Choroid plexus epithelial cell (primary cell): ENCODE results near the gene INPP4B.
A peak's percentile ranks its signal among the peaks of the same experiment; 100 is the strongest.

Source experiments
- DNase-seq: peaks from one replicate; pipeline ENCODE4 v3.0.0-alpha.2; 2010; ENCODE audit warnings: low read depth
- H3K4me3 ChIP-seq: 2 replicates; pipeline ENCODE4 v1.5.1; 2011; ENCODE audit warnings: low read depth, mild to moderate bottlenecking, control low read depth, low read length, moderate library complexity
- CTCF ChIP-seq: conservative IDR thresholded peaks from 2 replicates; pipeline ENCODE4 v1.5.1; 2011; ENCODE audit warnings: low read depth, mild to moderate bottlenecking, control low read depth, inconsistent platforms, low read length, moderate library complexity

INPP4B gene

GRCh38 chr4:142248946-142249345, 597.2 kb downstream of the INPP4B start:
- DNase-seq: peak; percentile 85
- H3K4me3 ChIP-seq: no peak overlapping the region
- no peak for TF ChIP-seq CTCF

GRCh38 chr4:142243255-142243654, 602.8 kb downstream of the INPP4B start:
- H3K4me3 ChIP-seq: no peak overlapping the region
- TF ChIP-seq CTCF: no peak
- no peak for DNase-seq

- H3K4me3 ChIP-seq: no peak overlapping the region
- DNase-seq: no peak
- TF ChIP-seq CTCF: no peak
Observed at GRCh38 chr4:142242156-142242555, 603.9 kb downstream of the INPP4B start.

GRCh38 chr4:142238589-142238988, 607.5 kb downstream of the INPP4B start:
- no peak overlapping the region for H3K4me3 ChIP-seq
- TF ChIP-seq CTCF: no peak
- DNase-seq: peak; percentile 51

- TF ChIP-seq CTCF: no peak
- peak; percentile 14 for DNase-seq
- H3K4me3 ChIP-seq: no peak overlapping the region
Observed at GRCh38 chr4:142236268-142236667, 609.8 kb downstream of the INPP4B start.

GRCh38 chr4:142231787-142232186, 614.3 kb downstream of the INPP4B start:
- no peak for DNase-seq
- no peak overlapping the region for H3K4me3 ChIP-seq
- no peak for TF ChIP-seq CTCF

- H3K4me3 ChIP-seq: no peak overlapping the region
- peak; percentile 15 for TF ChIP-seq CTCF
- DNase-seq: no peak
Observed at GRCh38 chr4:142230991-142231390, 615.1 kb downstream of the INPP4B start.
